K562 (cell line): ENCODE data around the gene SLC30A10.

Source experiments
- CTCF ChIP-seq, 3 experiments: IDR thresholded peaks in 2 of 3; conservative IDR thresholded peaks in 1 of 3; 2 replicates each; pipeline ENCODE4 v1.5.1; 2011 to 2012; ENCODE audit warnings: low read length in 3 of 3, mild to moderate bottlenecking in 3 of 3, control low read depth in 2 of 3, improper control_type of control experiment in 1 of 3, inconsistent platforms in 1 of 3, low read depth in 1 of 3, mixed read lengths in 1 of 3, moderate library complexity in 1 of 3; ENCODE audit not compliant: insufficient read depth in 2 of 3
- FOS ChIP-seq: IDR thresholded peaks from 3 replicates; pipeline ENCODE4 v1.6.1; 2011; ENCODE audit not compliant: insufficient read length; ENCODE audit errors: extremely low read depth
- IRF1 ChIP-seq: sonication (generic); formaldehyde crosslinking; IDR thresholded peaks from 2 replicates; pipeline ENCODE4 v1.8.0; 2022; ENCODE audit warnings: missing genetic modification reagents, mild to moderate bottlenecking, borderline replicate concordance
- NFYB ChIP-seq: IDR thresholded peaks from 2 replicates; pipeline ENCODE4 v1.6.1; 2011; ENCODE audit warnings: mild to moderate bottlenecking, moderate library complexity; ENCODE audit not compliant: insufficient read length; ENCODE audit errors: extremely low read depth
- POLR2AphosphoS5 ChIP-seq: IDR thresholded peaks from 2 replicates; pipeline ENCODE4 v1.6.1; 2011; ENCODE audit warnings: mild to moderate bottlenecking, low read depth, low read length, moderate library complexity; ENCODE audit not compliant: control insufficient read depth, insufficient read depth
- RB1 ChIP-seq: fragments of 450-650 bp; IDR thresholded peaks from 2 replicates; pipeline ENCODE4 v1.6.1; 2017; ENCODE audit warnings: low read depth, mild to moderate bottlenecking
- RNF2 ChIP-seq: sonication (generic); IDR thresholded peaks from 2 replicates; pipeline ENCODE4 v1.6.1; 2016
- U2AF1 ChIP-seq: fragments of 200-400 bp; formaldehyde crosslinking; optimal IDR thresholded peaks from 2 replicates; pipeline ENCODE3; 2017; ENCODE audit warnings: mild to moderate bottlenecking, low read depth, low read length, moderate library complexity
- ZKSCAN1 ChIP-seq: fragments of 150-350 bp; IDR thresholded peaks from 2 replicates; pipeline ENCODE4 v1.6.1; 2016; ENCODE audit warnings: low read depth, low read length
- ZNF512 ChIP-seq: IDR thresholded peaks from 2 replicates; pipeline ENCODE4 v1.6.1; 2016; ENCODE audit warnings: missing genetic modification characterization, missing compliant biosample characterization

GRCh38 chr1:219876798-219877209 lies 51.6 kb downstream of the SLC30A10 start:
- TF ChIP-seq U2AF1 (no peak), IRF1 (CRISPR knock-in tag) (no peak), POLR2AphosphoS5 (no peak), FOS (no peak), RB1 (no peak), RNF2 (no peak), CTCF (IDR thresholded peaks at IDR 0.05 in 2 of 3, conservative IDR thresholded peaks at IDR 0.05 in 1 of 3; ENCODE audit: insufficient read depth in 2 of 3, low read depth in 1 of 3, low read length in 3 of 3) (peak; percentile 77 to 91 (median 78)), ZNF512 (no peak), ZKSCAN1 (no peak), NFYB (no peak)
